Esophagus squamous epithelium (tissue), 5 donors: Measurements from ENCODE around the gene RALB. TPM values are rescaled to one million over a fixed set of nuclear protein-coding genes. Genes with fewer than 3 reads are reported as not detected.
"Not testable (repeated sequence)": the region's sequence is repeated elsewhere in the genome, so short reads cannot be mapped to it uniquely, and the experiment has no call there.

Experiments used
- DNase-seq: peaks from one replicate; lab custom pipeline; 2025; lab: John Stamatoyannopoulos, UW
- H3K27ac ChIP-seq, 4 donors: fragments of 200-600 bp; sonication (generic); one replicate each; pipeline ENCODE4 v1.5.1; 2016 to 2019; ENCODE audit warnings: mild to moderate bottlenecking in 1 of 4
- H3K27me3 ChIP-seq, 4 donors: fragments of 200-600 bp; sonication (generic); 1 replicate in 3 of 4; 2 replicates in 1 of 4; pipeline versions ENCODE4 v1.5.1 to v1.6.0; 2017 to 2021; ENCODE audit warnings: antibody characterized with exemption in 1 of 4
- H3K36me3 ChIP-seq, 3 donors: fragments of 200-600 bp; sonication (generic); one replicate each; pipeline ENCODE4 v1.5.1; 2016 to 2019
- H3K4me1 ChIP-seq, 3 donors: fragments of 200-600 bp; sonication (generic); one replicate each; pipeline ENCODE4 v1.5.1; 2017 to 2019
- H3K4me3 ChIP-seq, 4 donors: fragments of 200-600 bp; sonication (generic); 1 replicate in 3 of 4; 2 replicates in 1 of 4; pipeline ENCODE4 v1.5.1; 2016 to 2019; ENCODE audit warnings: mild to moderate bottlenecking in 2 of 4, moderate library complexity in 1 of 4
- H3K9me3 ChIP-seq, 3 donors: fragments of 200-600 bp; sonication (generic); one replicate each; pipeline ENCODE4 v1.5.1; 2016 to 2019
- CTCF ChIP-seq, 6 experiments: fragments of 450-650 bp in 4 of 6; fragments of 200-600 bp in 2 of 6; sonication (generic) in 2 of 6; IDR thresholded peaks; one replicate each; pipeline ENCODE4 v1.5.1; 2016 to 2019; ENCODE audit warnings: antibody characterized with exemption in 6 of 6, mild to moderate bottlenecking in 4 of 6, moderate library complexity in 4 of 6
- POLR2A ChIP-seq, 4 donors: fragments of 450-650 bp; IDR thresholded peaks; one replicate each; pipeline ENCODE4 v1.6.1; 2017; ENCODE audit warnings: antibody characterized with exemption in 4 of 4, mild to moderate bottlenecking in 4 of 4, moderate library complexity in 3 of 4
- WGBS, 2 donors: methylation state at CpG; one replicate each; pipeline ENCODE4 v1.1.5; 2018; 5-methylcytosine and 5-hydroxymethylcytosine counted together
- intact Hi-C: fragments of 100-400 bp; cut with DNase I; formaldehyde crosslinking; loops from one replicate; pipeline ENCODE4 v1.15.0; 2022
- total RNA-seq, 4 donors: library from RNA; depleted of rRNA; stranded (reverse); fragments of >200 nt; gene quantifications; one replicate each; pipeline ENCODE4 v1.1.0, GENCODE V29; 2016
- donor health status: DM: yes; HTN: yes; CAD: no.

The RALB gene
- total RNA-seq, 4 donors from 2014 or later, result 50.2 to 99.2 (median 64.8) TPM

GRCh38 chr2:120256651-120257000 lies 4.0 kb downstream of the RALB start:
- H3K9me3 ChIP-seq, result peaks cover 0 to 7% (median 0%) of the 10 kb centered on the region in 3 donors
- H3K36me3 ChIP-seq, result no peaks in the 10 kb centered on the region
- no peak for DNase-seq
- no peak overlapping the region for H3K27ac ChIP-seq
- H3K4me1 ChIP-seq, result peaks cover 6 to 68% (median 46%) of the 10 kb centered on the region in 3 donors
- intact Hi-C loops, result no loop called here
- H3K27me3 ChIP-seq, result no peaks in the 10 kb centered on the region
- 50 to 79% methylated on average over 1 of the region's 1 CpG for WGBS, 2 donors
- no peak overlapping the region for H3K4me3 ChIP-seq
- TF ChIP-seq CTCF (IDR thresholded peaks at IDR 0.05) (no peak), POLR2A (IDR thresholded peaks at IDR 0.05) (no peak)

- Histone ChIP-seq H3K4me1 (peaks cover 6 to 71% (median 50%) of the 10 kb centered on the region in 3 donors), H3K27me3 (no peaks in the 10 kb centered on the region), H3K9me3 (peaks cover 0 to 7% (median 0%) of the 10 kb centered on the region in 3 donors), H3K4me3 (no peak overlapping the region), H3K27ac (no peak overlapping the region), H3K36me3 (no peaks in the 10 kb centered on the region)
- no peak for DNase-seq
- intact Hi-C loops, result no loop called here
- 31 to 35% methylated on average over 1 of the region's 1 CpG for WGBS, 2 donors
- TF ChIP-seq CTCF (IDR thresholded peaks at IDR 0.05), result no peak
- no peak for TF ChIP-seq POLR2A (IDR thresholded peaks at IDR 0.05)
These were observed 4.9 kb downstream of the RALB start for GRCh38 chr2:120257522-120257921.

- DNase-seq, result no peak
- TF ChIP-seq POLR2A (IDR thresholded peaks at IDR 0.05) (no peak), CTCF (IDR thresholded peaks at IDR 0.05) (no peak)
- WGBS, 2 donors, result 82 to 90% methylated on average over 6 of the region's 9 CpGs
- no peaks in the 10 kb centered on the region for H3K27me3 ChIP-seq
- H3K27ac ChIP-seq, result no peak overlapping the region
- H3K9me3 ChIP-seq, result peaks cover 0 to 7% (median 0%) of the 10 kb centered on the region in 3 donors
- no peak overlapping the region for H3K4me3 ChIP-seq
- H3K36me3 ChIP-seq, result no peaks in the 10 kb centered on the region
- H3K4me1 ChIP-seq, result peaks cover 6 to 77% (median 51%) of the 10 kb centered on the region in 3 donors
- intact Hi-C loops, result no loop called here
These were observed 5.5 kb downstream of the RALB start for GRCh38 chr2:120258196-120258595.

- peaks cover 0 to 79% (median 39%) of the 10 kb centered on the region in 3 donors for H3K4me1 ChIP-seq
- H3K4me3 ChIP-seq, H3K36me3 ChIP-seq, H3K27ac ChIP-seq, DNase-seq, H3K9me3 ChIP-seq, intact Hi-C loops, H3K27me3 ChIP-seq: not testable (repeated sequence)
- WGBS, 2 donors, result no CpG with 5 or more reads among the region's 15 CpGs
These were observed 7.3 kb downstream of the RALB start for GRCh38 chr2:120259939-120260338.

- no peak for TF ChIP-seq POLR2A (IDR thresholded peaks at IDR 0.05)
- TF ChIP-seq CTCF (IDR thresholded peaks at IDR 0.05), result no peak
- DNase-seq, result no peak
- WGBS, 2 donors, result 68 to 81% methylated on average over 4 to 5 of the region's 5 CpGs
- intact Hi-C loops, result no loop called here
- Histone ChIP-seq H3K27me3 (no peaks in the 10 kb centered on the region), H3K4me1 (peaks cover 0 to 79% (median 35%) of the 10 kb centered on the region in 3 donors), H3K36me3 (no peaks in the 10 kb centered on the region), H3K9me3 (peaks cover 0 to 7% (median 0%) of the 10 kb centered on the region in 3 donors), H3K4me3 (no peak overlapping the region), H3K27ac (no peak overlapping the region)
These were observed 8.1 kb downstream of the RALB start for GRCh38 chr2:120260736-120261135.
